ENCODE measurements around the gene STAC2. TPM values are rescaled to one million over a fixed set of nuclear protein-coding genes. Genes with fewer than 3 reads are reported as not detected.
A peak's percentile ranks its signal among the peaks of the same experiment; 100 is the strongest.
"Not testable (repeated sequence)": the region's sequence is repeated elsewhere in the genome, so short reads cannot be mapped to it uniquely, and the experiment has no call there.

The STAC2 gene
- total RNA-seq, 1 donor from 2014 or later, result 0.62 TPM

DNA sequence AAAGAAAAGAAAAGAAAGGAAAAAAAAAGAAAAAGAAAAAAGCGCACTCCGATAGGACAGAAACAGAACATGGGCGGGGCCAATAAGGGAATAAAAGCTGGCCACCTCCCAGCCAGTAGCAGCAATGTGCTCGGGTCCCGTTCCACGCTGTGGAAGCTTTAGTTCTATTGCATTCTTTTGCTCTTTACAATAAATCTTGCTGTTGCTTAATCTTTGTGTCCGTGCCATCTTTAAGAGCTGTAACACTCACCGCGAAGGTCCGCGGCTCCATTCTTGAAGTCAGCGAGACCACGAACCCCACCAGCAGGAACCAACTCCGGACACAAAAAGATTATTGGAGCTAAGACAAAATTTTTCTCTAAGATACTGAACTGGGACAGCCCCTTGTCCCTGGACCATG is 56.6 kb downstream of the STAC2 start:
- no peaks in the 10 kb centered on the region for H3K36me3 Mint-ChIP-seq (ENCODE audit: unreplicated experiment)
- no peak for DNase-seq (ENCODE audit: extremely low spot score, unreplicated experiment)
- no peak overlapping the region for H3K4me3 Mint-ChIP-seq (ENCODE audit: unreplicated experiment)
- peaks cover 16% of the 10 kb centered on the region for H3K4me1 Mint-ChIP-seq (ENCODE audit: unreplicated experiment)
- TF ChIP-seq, protein P1, sequence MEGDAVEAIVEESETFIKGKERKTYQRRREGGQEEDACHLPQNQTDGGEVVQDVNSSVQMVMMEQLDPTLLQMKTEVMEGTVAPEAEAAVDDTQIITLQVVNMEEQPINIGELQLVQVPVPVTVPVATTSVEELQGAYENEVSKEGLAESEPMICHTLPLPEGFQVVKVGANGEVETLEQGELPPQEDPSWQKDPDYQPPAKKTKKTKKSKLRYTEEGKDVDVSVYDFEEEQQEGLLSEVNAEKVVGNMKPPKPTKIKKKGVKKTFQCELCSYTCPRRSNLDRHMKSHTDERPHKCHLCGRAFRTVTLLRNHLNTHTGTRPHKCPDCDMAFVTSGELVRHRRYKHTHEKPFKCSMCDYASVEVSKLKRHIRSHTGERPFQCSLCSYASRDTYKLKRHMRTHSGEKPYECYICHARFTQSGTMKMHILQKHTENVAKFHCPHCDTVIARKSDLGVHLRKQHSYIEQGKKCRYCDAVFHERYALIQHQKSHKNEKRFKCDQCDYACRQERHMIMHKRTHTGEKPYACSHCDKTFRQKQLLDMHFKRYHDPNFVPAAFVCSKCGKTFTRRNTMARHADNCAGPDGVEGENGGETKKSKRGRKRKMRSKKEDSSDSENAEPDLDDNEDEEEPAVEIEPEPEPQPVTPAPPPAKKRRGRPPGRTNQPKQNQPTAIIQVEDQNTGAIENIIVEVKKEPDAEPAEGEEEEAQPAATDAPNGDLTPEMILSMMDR (IDR thresholded peaks at IDR 0.05), result no peak
- no peak overlapping the region for H3K27ac Mint-ChIP-seq (ENCODE audit: unreplicated experiment)
- peaks cover 12% of the 10 kb centered on the region for H3K27me3 Mint-ChIP-seq (ENCODE audit: unreplicated experiment)
- no peaks in the 10 kb centered on the region for H3K9me3 Mint-ChIP-seq (ENCODE audit: unreplicated experiment)

DNA sequence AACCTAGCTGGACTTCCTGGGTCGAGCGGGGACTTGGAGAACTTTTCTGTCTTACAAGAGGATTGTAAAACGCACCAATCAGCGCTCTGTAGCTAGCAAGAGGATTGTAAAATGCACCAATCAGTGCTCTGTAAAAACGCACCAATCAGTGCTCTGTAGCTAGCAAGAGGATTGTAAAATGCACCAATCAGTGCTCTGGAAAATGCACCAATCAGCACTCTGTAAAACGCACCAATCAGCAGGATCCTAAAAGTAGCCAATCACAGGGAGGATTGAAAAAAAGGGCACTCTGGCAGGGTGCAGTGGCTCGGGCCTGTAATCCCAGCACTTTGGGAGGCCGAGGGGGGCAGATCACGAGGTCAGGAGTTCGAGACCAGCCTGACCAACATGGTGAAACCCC is 57.2 kb downstream of the STAC2 start:
- not testable (repeated sequence) for H3K4me3 Mint-ChIP-seq (ENCODE audit: unreplicated experiment); H3K36me3 Mint-ChIP-seq (ENCODE audit: unreplicated experiment); DNase-seq (ENCODE audit: extremely low spot score, unreplicated experiment); H3K27ac Mint-ChIP-seq (ENCODE audit: unreplicated experiment); H3K9me3 Mint-ChIP-seq (ENCODE audit: unreplicated experiment)
- H3K4me1 Mint-ChIP-seq (ENCODE audit: unreplicated experiment), result peaks cover 19% of the 10 kb centered on the region
- peaks cover 12% of the 10 kb centered on the region for H3K27me3 Mint-ChIP-seq (ENCODE audit: unreplicated experiment)

DNA sequence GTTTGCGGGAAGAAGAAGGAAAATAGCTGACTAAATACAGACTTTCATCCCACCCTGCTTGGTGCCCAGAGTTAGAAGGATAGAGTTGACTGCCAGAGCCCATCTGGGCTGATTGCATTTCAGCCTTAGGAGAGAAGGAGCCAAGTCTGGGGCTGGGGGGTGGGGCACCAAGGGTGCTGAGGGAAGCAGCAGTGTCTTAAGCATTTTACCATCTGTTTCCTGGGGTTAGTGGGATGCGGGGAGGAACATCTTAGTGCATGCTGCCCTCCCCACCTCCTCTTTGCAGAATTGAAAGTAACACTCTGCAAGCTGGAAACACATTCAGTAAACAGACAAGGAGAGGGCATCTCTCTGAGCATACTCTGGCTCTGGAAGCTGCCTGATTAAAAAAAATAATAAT is 58.3 kb downstream of the STAC2 start:
- Mint-ChIP-seq H3K27me3 (ENCODE audit: unreplicated experiment) (peaks cover 12% of the 10 kb centered on the region), H3K27ac (ENCODE audit: unreplicated experiment) (no peak overlapping the region)
- TF ChIP-seq, protein P1 (IDR thresholded peaks at IDR 0.05), result no peak

DNA sequence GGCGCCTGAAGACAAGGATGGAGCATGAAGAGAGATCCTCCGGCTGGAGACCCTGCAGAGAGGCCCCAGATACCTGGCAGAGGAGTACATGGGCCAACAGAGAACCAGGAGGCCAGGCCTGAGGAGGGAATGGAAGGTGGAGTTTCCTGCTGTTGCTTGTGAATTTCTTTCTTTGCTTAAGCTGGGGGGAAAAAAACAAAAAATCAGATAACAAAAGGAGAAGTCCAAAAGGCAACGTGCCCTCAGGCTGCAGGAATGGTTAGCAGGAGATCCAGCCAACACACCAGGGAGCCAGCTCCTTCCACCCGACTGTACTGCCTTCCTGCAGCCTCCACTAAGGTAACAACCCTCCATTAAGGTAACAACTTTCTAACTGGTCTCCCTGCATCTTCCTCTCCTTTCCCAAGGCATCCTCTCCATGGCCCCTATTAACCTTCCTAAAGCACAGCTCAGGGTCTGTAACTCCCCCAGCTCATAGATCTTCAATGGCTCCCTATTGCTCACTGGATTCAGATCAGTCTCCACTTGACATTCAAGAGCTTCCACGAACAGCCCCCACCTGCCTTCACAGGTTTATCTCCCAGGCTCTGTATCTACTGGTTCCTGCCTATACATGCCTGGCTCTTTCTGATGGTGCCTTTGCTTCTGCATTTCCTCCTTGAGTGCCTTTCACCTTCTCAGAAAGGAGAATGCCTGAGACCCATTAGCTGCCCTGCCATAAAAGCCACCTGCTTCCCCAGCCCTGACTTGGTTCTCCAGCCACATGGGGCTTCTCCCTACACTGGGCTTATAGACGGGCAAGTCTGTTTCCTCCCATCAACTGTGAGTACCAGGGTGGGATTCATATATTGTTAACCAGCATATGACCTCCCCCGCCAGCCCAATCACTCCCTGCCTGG is 59.1 kb downstream of the STAC2 start:
- DNase-seq (ENCODE audit: extremely low spot score, unreplicated experiment), result no peak
- H3K9me3 Mint-ChIP-seq (ENCODE audit: unreplicated experiment), result no peaks in the 10 kb centered on the region
- no peak overlapping the region for H3K4me3 Mint-ChIP-seq (ENCODE audit: unreplicated experiment)
- peaks cover 12% of the 10 kb centered on the region for H3K27me3 Mint-ChIP-seq (ENCODE audit: unreplicated experiment)
- H3K27ac Mint-ChIP-seq (ENCODE audit: unreplicated experiment), result no peak overlapping the region
- peaks cover 19% of the 10 kb centered on the region for H3K4me1 Mint-ChIP-seq (ENCODE audit: unreplicated experiment)
- no peaks in the 10 kb centered on the region for H3K36me3 Mint-ChIP-seq (ENCODE audit: unreplicated experiment)
- TF ChIP-seq, protein P1 (IDR thresholded peaks at IDR 0.05), result no peak

More for the DNA sequence above, 58.3 kb downstream of the STAC2 start:
- no peak overlapping the region for H3K4me3 Mint-ChIP-seq (ENCODE audit: unreplicated experiment)
- no peaks in the 10 kb centered on the region for H3K9me3 Mint-ChIP-seq (ENCODE audit: unreplicated experiment)
- H3K36me3 Mint-ChIP-seq (ENCODE audit: unreplicated experiment), result no peaks in the 10 kb centered on the region
- DNase-seq (ENCODE audit: extremely low spot score, unreplicated experiment), result no peak
- peaks cover 19% of the 10 kb centered on the region for H3K4me1 Mint-ChIP-seq (ENCODE audit: unreplicated experiment)

DNA sequence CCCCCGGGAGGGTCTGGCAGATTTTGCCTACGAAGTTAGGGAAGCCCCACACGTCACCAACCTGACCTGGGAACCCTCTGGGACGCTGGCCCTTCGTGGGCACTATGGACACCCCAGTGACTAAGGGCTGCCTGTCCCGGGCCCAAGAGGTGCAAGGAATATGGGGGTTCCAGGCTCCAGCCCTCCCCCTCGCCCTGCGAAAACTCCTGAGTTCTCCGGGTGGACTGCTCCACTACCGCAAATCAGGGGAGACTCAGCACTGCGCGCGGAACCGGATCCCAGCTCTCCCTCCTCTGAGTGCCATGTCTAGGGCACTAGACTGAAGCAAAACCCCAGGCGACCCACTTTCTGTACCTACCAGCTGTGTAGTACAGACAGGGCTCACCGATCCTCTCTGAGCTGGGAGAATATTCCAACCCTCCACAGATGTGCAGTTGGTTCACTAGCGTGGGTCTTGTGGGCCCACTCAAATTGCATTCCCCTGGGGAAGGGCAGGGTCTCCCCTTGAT is 59.9 kb downstream of the STAC2 start, which contains the start of gene ARL5C:
ARL5C (minus strand) TSS at position 321 of the 509 bp plus-strand sequence. CDS start 401 bp downstream, outside the sequence.
- no peak for DNase-seq (ENCODE audit: extremely low spot score, unreplicated experiment)
- H3K4me3 Mint-ChIP-seq (ENCODE audit: unreplicated experiment), result peak within 1 kb of the TSS; percentile 78
- peaks cover 12% of the 10 kb centered on the region for H3K27me3 Mint-ChIP-seq (ENCODE audit: unreplicated experiment)
- H3K4me1 Mint-ChIP-seq (ENCODE audit: unreplicated experiment), result peaks cover 19% of the 10 kb centered on the region
- no peaks in the 10 kb centered on the region for H3K9me3 Mint-ChIP-seq (ENCODE audit: unreplicated experiment)
- H3K27ac Mint-ChIP-seq (ENCODE audit: unreplicated experiment), result peak within 1 kb of the TSS; percentile 20
- no peaks in the 10 kb centered on the region for H3K36me3 Mint-ChIP-seq (ENCODE audit: unreplicated experiment)
- TF ChIP-seq, protein P1 (IDR thresholded peaks at IDR 0.05), result no peak

All from osteocyte (in vitro differentiated cells).